NCI-H82 treated with DMSO at 0.1 percent for 48 hours (cell line): ENCODE measurements around the gene MED15.
A peak's percentile ranks its signal among the peaks of the same experiment; 100 is the strongest.
"Not testable (repeated sequence)": the region's sequence is repeated elsewhere in the genome, so short reads cannot be mapped to it uniquely, and the experiment has no call there.

Source experiments
- DNase-seq: peaks from one replicate; lab custom pipeline; 2025; ENCODE audit not compliant: unreplicated experiment; lab: John Stamatoyannopoulos, UW

The MED15 gene, protein sequence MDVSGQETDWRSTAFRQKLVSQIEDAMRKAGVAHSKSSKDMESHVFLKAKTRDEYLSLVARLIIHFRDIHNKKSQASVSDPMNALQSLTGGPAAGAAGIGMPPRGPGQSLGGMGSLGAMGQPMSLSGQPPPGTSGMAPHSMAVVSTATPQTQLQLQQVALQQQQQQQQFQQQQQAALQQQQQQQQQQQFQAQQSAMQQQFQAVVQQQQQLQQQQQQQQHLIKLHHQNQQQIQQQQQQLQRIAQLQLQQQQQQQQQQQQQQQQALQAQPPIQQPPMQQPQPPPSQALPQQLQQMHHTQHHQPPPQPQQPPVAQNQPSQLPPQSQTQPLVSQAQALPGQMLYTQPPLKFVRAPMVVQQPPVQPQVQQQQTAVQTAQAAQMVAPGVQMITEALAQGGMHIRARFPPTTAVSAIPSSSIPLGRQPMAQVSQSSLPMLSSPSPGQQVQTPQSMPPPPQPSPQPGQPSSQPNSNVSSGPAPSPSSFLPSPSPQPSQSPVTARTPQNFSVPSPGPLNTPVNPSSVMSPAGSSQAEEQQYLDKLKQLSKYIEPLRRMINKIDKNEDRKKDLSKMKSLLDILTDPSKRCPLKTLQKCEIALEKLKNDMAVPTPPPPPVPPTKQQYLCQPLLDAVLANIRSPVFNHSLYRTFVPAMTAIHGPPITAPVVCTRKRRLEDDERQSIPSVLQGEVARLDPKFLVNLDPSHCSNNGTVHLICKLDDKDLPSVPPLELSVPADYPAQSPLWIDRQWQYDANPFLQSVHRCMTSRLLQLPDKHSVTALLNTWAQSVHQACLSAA

GRCh38 chr22:20507253-20508066, at the start of gene MED15:
Gene MED15, plus strand, starts transcription at chr22:20507610. Its CDS starts 69 bp downstream, at chr22:20507679.
- peak; percentile 59 for DNase-seq

- DNase-seq = no peak
Measured at GRCh38 chr22:20458530-20459151, 48.8 kb upstream of the MED15 start.

- no peak for DNase-seq
Measured at GRCh38 chr22:20459152-20459542, 48.3 kb upstream of the MED15 start.

DNA sequence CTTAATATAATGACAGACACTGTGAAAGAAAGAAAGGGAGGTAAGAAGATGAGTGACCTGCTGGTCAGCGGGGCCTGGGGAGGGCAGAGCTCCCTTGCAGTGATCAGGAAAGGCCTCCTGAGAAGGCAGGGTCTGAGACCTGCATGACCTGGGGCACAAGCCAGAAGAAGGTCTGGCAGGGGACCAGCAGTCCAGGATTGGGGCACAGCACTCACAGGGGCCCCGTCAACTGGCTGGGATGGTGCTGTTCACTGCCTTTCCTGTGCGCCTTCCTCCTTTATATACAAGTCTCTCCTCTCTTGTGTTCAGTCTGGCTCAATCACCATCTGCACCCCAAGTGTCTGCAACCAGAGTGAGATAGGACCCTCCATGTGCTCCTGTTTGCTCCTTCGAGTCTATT, 47.5 kb upstream of the MED15 start:
- no peak for DNase-seq

GRCh38 chr22:20463324-20464095, 43.9 kb upstream of the MED15 start:
- DNase-seq = no peak

DNA sequence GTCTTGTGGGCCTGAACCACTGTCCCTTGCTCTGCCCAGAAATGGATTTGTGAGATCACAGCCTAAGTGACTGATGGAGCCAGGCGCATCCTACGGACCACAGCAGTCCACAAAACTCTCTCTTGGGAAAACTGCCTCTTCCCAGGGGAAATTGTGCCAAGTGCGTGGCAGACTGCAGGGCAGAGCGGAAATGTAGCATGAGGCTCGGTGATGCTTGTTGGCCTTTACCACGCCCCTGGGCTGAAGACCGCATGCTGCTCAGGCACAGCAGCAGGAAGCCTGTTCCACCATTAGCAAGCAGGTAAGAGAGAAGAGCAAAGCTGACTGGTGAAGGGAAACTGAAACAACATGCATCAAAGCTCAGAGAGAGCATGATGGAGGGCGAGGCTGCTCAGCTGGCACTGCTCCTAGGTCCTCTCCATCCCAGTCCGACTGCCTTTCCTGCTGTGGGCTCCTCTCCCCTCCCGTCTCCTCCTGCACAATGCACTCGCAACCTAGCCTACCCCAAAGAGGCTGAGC, 43.3 kb upstream of the MED15 start:
- DNase-seq = no peak

GRCh38 chr22:20464912-20465758, 42.3 kb upstream of the MED15 start:
- no peak for DNase-seq

DNA sequence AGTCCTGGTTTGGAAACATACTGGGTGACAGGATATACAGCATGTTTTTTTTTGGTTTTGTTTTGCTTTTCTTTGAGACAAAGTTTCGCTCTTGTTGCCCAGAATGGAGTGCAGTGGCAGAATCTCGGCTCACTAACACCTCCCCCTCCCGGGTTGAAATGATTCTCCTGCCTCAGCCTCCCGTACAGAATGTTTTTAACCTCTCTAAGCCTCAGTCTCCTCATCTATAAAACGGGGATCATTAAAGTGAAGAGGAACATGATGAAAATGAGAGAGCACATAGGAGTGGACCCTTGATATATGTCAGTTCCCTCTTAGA, 41.7 kb upstream of the MED15 start:
- no peak for DNase-seq

DNA sequence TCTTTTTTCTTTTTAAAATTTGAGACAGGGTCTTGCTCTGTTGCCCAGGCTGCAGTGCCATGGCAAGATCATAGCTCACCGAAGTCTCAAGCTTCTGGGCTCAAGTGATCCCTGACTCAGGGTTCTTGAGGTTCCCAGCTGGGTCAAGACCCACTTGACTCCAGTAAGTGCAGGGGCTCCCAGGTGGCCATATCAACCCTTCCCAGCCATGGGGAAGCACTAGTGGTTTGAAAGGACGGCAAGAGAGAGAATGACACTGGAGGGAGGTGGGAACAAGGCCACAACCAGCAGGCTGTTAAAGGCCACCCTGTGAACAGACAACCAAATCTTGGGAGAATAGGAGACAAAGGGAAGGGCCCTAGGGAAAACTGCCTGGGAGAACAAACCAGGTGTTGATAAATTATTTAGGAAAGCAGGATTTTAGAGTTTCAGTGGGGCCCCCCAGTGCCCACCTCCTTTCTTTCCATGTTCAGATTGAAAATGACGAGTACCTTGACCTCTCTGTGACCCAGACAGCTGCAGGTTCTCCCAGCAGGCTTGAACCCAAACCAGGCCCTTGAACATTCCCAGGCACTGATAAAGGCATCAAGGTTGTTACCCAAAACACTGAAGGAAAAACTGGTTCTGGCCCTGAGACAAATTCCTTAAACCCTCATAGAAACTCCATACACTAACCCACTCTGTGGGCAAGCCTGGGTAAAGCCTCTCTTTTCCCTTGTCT, 40.6 kb upstream of the MED15 start:
- no peak for DNase-seq

DNA sequence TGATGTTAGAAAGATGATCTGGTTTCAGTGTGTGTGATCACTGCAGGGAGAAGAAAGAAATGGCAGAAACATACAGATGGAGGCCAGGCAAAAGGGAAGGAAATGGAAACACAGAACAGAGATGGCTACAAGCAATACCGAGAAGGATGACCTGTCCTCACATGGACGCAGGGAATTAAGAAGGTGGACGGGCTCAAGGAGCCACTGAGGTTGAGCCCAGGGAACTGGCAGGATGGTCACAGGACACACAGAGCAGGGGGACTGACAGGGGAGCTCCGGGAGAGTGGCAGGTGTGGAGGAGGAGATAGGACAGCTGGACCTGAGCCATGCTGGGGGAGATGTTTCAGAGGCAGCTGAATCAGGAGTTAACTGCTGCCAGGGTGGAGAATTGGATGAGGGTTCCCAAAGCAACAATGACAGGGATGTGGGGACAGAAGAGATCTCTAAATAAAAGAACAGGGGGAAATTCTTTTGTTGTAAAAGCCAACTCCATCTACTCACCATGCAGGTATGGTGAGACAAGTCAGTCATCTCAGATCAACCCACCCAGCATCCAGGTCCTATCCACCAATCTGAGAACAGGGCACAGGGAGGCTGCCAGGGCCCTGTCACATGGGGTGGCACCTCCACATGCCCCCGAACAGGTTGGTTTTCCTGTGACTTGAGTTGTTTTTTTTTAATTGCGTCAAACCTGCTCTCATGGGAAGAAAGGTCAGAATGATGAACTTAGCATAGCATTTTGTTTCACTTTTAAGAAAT, 38.1 kb upstream of the MED15 start:
- DNase-seq = no peak

DNA sequence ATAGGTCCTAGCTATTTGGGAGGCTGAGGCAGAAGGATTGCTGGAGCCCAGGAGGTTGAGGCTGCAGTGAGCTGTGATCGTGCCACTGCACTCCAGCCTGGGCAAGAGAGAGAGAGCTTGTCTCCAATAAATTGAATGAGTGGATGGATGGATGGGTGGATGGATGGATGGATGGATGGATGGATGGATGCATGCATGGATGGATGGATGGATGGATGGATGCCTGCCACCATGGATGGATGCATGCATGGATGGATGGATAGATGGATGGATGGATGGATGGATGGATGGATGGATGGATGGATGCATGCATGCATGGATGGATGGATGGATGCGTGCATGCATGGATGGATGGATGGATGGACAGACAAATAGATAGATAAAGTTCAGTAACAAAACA, 36.9 kb upstream of the MED15 start:
- not testable (repeated sequence) for DNase-seq

- no peak for DNase-seq
Measured at GRCh38 chr22:20471126-20471833, 36.1 kb upstream of the MED15 start.

DNA sequence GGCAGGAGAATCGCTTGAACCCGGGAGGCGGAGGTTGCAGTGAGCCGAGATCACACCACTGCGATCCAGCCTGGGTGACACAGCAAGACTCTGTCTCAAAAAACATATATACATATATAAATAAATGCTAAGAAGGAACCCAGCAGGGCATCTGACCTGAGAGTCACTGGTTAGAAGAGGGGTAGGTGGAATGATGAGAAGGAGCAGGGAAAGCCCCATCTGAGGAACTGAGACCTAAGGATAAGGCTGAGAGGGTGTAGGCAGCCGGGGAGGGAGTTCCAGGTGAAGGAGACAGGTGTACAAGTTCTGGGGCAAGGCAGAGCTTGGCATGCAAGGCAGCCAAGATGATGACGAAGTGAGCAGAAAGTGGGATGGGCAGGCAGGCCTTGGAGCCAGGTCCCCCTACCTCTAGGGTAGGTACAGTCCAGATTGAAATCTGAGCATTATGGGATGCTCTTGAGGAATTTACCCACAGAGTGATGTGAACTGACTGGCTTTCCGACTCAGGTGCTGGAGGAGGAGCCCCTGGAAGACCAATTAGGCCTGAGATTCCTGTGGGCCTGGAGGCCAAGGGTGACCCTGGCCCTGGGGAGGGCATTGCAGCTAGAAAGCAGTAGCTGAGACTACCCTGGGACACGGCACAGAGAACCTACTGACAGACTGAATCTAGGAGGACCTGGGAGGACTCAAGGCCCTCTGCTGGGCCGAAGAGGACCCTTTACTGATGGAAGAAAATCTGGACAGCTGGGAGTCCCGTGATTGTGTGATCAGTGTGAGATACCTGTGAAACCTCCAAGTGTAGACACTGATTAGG, 34.6 kb upstream of the MED15 start:
- DNase-seq = no peak

GRCh38 chr22:20475115-20475436, 32.3 kb upstream of the MED15 start:
- no peak for DNase-seq

GRCh38 chr22:20475569-20475968, 31.8 kb upstream of the MED15 start:
- not testable (repeated sequence) for DNase-seq

DNA sequence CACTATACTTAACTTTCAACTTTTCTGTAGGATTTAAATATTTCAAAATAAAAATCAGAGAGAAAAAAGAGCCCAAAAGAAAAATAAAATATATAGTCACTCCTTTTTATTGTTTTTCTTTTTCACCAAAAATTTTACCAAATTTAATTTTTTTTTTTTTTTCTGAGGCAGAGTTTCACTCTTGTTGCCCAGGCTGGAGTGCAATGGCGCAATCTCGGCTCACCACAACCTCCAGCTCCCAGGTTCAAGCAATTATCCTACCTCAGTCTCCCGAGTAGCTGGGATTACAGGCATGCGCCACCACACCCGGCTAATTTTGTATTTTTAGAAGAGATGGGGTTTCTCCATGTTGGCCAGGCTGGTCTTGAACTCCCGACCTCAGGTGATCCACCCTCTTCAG, 29.4 kb upstream of the MED15 start:
- not testable (repeated sequence) for DNase-seq
